GM13977 (cell line): ENCODE data around the gene ATP6V0B.

Experiments
- DNase-seq: peaks from one replicate; pipeline ENCODE4 v3.0.0; 2012; ENCODE audit warnings: low spot score
- in situ Hi-C: fragments of 300-500 bp; cut with MboI; formaldehyde crosslinking; loops from one replicate; pipeline ENCODE4 v1.12.0; 2022; ENCODE audit warnings: low sequenced_read_pairs, low pct_unique_long_range_greater_than_20kb, mixed read lengths, inconsistent platforms; ENCODE audit not compliant: unreplicated experiment
- TF ChIP-seq, protein P1 (sequence below): IDR thresholded peaks from 2 replicates; pipeline ENCODE4 v1.5.1; 2012; ENCODE audit warnings: mild to moderate bottlenecking, control low read depth; ENCODE audit not compliant: insufficient read depth; ENCODE audit errors: extremely low read depth, missing control alignments

Gene ATP6V0B

DNA sequence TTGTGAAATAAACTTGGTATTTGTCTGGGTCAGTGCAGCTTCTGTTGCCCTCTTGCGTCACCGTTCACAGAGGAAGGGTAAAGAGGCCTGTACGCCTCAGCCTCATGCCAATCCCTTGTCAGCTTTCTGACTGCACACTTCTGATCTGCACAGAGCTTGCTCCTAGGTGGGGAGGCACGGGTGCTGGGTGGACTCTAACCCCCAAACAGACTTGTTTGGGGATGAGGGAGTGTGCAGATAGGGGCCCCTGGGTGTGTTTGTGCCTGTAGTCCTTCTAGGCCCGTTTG is 3.4 kb downstream of the ATP6V0B start:
- no peak for DNase-seq
- in situ Hi-C loops: no loop called here
- TF ChIP-seq, protein P1, sequence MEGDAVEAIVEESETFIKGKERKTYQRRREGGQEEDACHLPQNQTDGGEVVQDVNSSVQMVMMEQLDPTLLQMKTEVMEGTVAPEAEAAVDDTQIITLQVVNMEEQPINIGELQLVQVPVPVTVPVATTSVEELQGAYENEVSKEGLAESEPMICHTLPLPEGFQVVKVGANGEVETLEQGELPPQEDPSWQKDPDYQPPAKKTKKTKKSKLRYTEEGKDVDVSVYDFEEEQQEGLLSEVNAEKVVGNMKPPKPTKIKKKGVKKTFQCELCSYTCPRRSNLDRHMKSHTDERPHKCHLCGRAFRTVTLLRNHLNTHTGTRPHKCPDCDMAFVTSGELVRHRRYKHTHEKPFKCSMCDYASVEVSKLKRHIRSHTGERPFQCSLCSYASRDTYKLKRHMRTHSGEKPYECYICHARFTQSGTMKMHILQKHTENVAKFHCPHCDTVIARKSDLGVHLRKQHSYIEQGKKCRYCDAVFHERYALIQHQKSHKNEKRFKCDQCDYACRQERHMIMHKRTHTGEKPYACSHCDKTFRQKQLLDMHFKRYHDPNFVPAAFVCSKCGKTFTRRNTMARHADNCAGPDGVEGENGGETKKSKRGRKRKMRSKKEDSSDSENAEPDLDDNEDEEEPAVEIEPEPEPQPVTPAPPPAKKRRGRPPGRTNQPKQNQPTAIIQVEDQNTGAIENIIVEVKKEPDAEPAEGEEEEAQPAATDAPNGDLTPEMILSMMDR: no peak

DNA sequence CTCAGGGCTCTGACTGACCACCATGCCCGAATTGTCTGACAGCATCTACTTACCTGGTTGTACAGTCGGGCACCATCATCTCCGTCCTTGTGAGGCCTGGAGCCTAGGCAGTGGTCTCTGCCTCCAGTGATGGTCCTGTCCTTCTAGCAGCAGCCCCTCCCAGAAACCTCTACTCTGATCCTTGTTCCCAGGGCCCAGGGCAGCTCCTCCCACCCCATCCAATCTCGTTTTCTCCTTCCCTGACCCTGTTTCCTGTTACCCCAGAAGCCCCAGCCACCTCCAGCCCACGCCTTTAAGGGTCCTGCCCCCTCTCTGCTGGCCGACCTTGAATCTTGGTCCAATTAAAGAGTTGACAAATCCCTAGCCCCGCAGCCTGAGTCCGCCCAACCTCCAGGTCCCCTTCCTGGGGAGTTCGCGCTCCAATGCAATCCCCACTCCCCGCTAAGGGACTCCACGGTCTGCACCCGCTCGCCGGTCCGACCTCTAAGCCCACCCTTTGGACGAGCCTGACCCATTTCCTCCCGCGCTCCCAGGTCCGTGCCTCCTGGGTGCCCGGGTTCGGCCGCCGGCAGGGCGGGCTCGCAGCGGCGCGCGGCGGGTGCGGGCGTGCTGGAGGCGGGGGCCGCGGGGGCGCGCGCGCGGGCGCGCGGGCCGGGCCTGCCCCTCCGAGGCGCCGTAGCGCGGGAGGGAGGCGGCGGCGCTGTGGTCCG is 3.9 kb downstream of the ATP6V0B start, which contains the start of gene B4GALT2:
B4GALT2 (plus strand) TSS at position 660 of the 710 bp plus-strand sequence. CDS start 1,951 bp downstream, outside the sequence.
- in situ Hi-C loops: no loop called here
- TF ChIP-seq, protein P1: no peak
- DNase-seq: peak; percentile 91

DNA sequence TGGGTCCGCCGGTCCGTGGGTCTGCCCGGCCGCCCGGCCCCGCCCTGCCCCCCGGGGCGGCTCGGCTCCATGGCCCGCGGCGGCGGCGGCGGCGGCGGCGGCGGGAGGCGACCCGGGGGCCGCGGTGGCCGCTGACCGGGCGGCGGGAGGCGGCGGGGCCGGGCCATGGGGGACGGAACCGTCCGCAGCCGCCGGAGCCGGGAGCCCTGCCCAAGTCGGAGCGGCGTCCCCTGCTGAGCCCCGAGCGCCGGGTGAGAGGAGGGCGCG is 4.4 kb downstream of the ATP6V0B start:
- no peak for DNase-seq
- in situ Hi-C loops: no loop called here
- TF ChIP-seq, protein P1: no peak

DNA sequence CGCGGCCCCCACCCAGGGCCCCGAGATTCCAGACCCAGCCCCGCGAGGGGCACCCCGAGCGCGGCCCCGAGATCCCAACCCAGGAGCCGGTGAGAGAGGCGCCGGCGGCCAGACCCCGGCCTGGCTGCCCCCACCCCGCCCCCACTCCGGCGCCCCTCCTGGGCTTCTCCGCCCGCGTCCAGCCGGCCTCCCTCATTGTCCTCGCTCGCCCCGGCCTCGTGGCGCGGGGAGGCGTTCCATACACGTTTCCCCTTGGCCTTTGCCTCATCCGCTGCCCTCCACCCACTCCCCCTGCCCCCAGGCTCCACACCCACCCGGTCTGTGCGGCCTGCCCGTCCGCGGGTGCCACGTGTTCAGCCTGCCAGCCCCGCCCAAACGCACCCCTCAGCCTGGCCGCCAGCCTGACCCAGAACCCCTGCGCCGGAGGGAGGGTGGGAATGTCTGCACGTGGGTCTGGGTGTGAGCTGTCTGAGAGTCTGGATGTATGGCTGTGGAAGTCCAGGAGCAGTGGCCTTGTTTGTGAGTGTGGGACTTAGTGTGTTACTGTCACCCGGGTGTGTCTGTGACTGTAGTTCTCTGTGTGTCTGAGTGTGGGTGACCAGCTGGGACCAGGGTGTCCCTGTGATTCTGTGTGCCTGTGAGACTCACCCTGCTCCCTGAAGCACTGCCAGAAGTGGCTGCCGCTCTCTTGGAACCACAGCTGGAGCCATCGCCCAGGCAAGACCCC is 4.9 kb downstream of the ATP6V0B start:
- TF ChIP-seq, protein P1: no peak
- in situ Hi-C loops: no loop called here
- DNase-seq: peak; percentile 75

DNA sequence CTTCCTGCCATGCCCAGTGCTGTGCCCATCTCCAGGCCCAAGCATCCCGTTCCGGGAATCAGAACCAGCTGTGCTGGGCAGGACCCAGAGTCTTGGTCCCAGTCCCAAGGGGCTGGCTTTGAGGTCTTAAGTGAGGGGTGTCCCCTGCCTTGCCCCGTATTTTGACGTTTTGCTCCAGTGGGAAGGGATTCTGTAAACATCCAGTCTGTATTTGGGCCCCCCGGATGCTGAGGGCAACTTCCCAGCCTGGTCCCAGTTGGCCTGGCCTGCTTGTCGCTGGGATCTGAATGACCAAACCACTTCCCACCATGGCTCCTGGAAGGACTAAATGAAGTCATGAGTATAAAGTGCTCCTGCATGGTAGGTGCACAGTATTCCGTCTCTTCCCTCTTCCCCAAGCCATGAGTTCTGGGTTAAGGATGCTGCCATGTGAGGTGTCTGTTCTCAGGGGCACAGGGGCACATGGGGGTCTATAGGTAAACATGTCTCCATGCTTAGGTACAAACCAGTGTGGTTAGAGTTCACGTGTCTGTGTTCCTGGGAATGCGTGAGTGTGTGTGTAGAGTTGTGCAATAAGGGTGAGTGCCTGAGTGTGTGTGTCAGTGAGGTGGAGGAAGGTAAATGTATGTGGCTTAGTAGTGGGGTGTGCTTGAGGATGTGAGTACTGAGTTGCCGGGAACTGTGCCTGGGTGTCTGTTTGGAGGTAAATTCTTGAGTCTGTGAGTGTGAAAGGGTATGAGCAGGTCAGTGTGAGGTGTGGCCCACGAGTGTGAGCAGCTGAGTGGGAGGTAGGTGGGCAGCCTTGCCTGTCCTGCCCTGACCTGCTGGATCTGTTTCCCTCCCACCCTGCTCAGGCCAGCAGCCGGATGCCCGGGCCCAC is 5.7 kb downstream of the ATP6V0B start:
- in situ Hi-C loops: no loop called here
- DNase-seq: no peak
- TF ChIP-seq, protein P1: no peak

- TF ChIP-seq, protein P1: no peak
- no peak for DNase-seq
- in situ Hi-C loops: no loop called here
Observed at GRCh38 chr1:43981135-43981491, 6.4 kb downstream of the ATP6V0B start.
